Muscle layer of duodenum (tissue), 2 donors: ENCODE data around the gene STK31.
"Not testable (repeated sequence)": the region's sequence is repeated elsewhere in the genome, so short reads cannot be mapped to it uniquely, and the experiment has no call there.

Source experiments
- H3K27ac ChIP-seq: one replicate; pipeline ENCODE4 v1.7.0; 2013; ENCODE audit warnings: mild to moderate bottlenecking, low read length
- H3K27me3 ChIP-seq: one replicate; pipeline ENCODE4 v1.7.0; 2013; ENCODE audit warnings: low read depth, mild to moderate bottlenecking, control low read depth, low read length
- H3K36me3 ChIP-seq, 2 donors: one replicate each; pipeline ENCODE4 v1.7.0; 2013; ENCODE audit warnings: low read length in 2 of 2, control low read depth in 1 of 2, mild to moderate bottlenecking in 1 of 2; ENCODE audit not compliant: insufficient read depth in 2 of 2, control insufficient read depth in 1 of 2
- H3K4me1 ChIP-seq, 2 donors: one replicate each; pipeline ENCODE4 v1.7.0; 2013; ENCODE audit warnings: low read length in 2 of 2, mild to moderate bottlenecking in 2 of 2, control low read depth in 1 of 2, moderate library complexity in 1 of 2; ENCODE audit not compliant: insufficient read depth in 2 of 2, control insufficient read depth in 1 of 2
- H3K4me3 ChIP-seq, 2 donors: one replicate each; pipeline ENCODE4 v1.7.0; 2013; ENCODE audit warnings: low read length in 2 of 2, low read depth in 1 of 2, mild to moderate bottlenecking in 1 of 2
- H3K9me3 ChIP-seq, 2 donors: one replicate each; pipeline ENCODE4 v1.7.0; 2013; ENCODE audit warnings: low read length in 2 of 2, control low read depth in 1 of 2, mild to moderate bottlenecking in 1 of 2; ENCODE audit not compliant: control insufficient read depth in 1 of 2
- donor health status: healthy.

The STK31 gene

GRCh38 chr7:23811540-23811939, 101.5 kb downstream of the STK31 start:
- Histone ChIP-seq H3K27ac (no peak overlapping the region), H3K4me3 (no peak overlapping the region), H3K27me3 (no peaks in the 10 kb centered on the region), H3K9me3 (peaks cover 12 to 19% of the 10 kb centered on the region in 2 donors), H3K4me1 (no peaks in the 10 kb centered on the region), H3K36me3 (no peaks in the 10 kb centered on the region)

GRCh38 chr7:23828125-23828524, 118.1 kb downstream of the STK31 start:
- H3K4me3 ChIP-seq, H3K4me1 ChIP-seq, H3K36me3 ChIP-seq, H3K27me3 ChIP-seq, H3K27ac ChIP-seq: not testable (repeated sequence)
- H3K9me3 ChIP-seq: peaks cover 0 to 13% of the 10 kb centered on the region in 2 donors

GRCh38 chr7:23832733-23833132, 122.7 kb downstream of the STK31 start:
- not testable (repeated sequence) for H3K27ac ChIP-seq, H3K4me3 ChIP-seq, H3K4me1 ChIP-seq, H3K27me3 ChIP-seq, H3K36me3 ChIP-seq
- peaks cover 0 to 32% of the 10 kb centered on the region in 2 donors for H3K9me3 ChIP-seq

- H3K9me3 ChIP-seq: peaks cover 0 to 38% of the 10 kb centered on the region in 2 donors
- H3K4me3 ChIP-seq: no peak overlapping the region
- H3K27me3 ChIP-seq: no peaks in the 10 kb centered on the region
- H3K4me1 ChIP-seq: no peaks in the 10 kb centered on the region
- H3K36me3 ChIP-seq: no peaks in the 10 kb centered on the region
- H3K27ac ChIP-seq: no peak overlapping the region
These were observed 123.4 kb downstream of the STK31 start for GRCh38 chr7:23833405-23833804.

DNA sequence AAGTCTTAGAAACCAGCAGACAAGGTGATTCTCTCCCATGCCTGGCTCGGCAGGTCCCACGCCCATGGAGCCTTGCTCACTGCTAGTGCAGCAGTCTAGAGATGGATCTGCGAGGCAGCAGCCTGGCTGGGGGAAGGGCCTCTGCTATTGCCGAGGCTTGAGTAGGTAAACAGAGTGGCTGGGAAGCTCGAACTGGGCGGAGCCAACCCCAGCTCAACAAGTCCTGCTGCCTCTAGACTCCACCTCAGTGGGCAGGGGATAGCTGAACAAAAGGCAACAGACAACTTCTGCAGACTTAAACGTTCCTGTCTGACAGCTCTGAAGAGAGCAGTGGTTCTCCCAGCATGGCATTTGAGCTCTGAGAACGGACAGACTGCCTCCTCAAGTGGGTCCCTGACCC, 134.8 kb downstream of the STK31 start:
- not testable (repeated sequence) for H3K36me3 ChIP-seq, H3K4me1 ChIP-seq, H3K4me3 ChIP-seq, H3K27ac ChIP-seq, H3K27me3 ChIP-seq
- peaks cover 0 to 15% of the 10 kb centered on the region in 2 donors for H3K9me3 ChIP-seq

DNA sequence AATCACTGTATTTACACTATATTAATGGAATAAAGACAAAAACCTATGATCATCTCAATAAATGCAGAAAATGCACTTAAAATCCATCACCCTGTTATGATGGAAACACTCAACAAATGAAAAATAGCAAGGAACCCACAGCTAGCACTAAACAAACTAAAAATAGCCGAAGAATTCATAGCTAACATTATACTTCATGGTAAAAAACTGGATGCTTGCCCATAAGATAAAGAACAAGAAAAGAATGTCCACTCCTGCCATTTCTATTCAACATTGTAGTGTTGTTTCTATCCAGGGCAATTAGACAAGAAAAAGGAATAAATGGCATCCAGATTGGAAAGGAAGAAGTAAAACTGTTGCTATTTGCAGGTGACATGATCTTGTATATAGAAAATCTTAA, 142.1 kb downstream of the STK31 start:
- Histone ChIP-seq H3K27ac (no peak overlapping the region), H3K4me3 (no peak overlapping the region), H3K4me1 (no peaks in the 10 kb centered on the region), H3K9me3 (peaks cover 0 to 10% of the 10 kb centered on the region in 2 donors), H3K36me3 (no peaks in the 10 kb centered on the region), H3K27me3 (no peaks in the 10 kb centered on the region)

GRCh38 chr7:23852988-23853387, 143.0 kb downstream of the STK31 start:
- no peak overlapping the region for H3K4me3 ChIP-seq
- H3K27me3 ChIP-seq: no peaks in the 10 kb centered on the region
- H3K9me3 ChIP-seq: peaks cover 0 to 10% of the 10 kb centered on the region in 2 donors
- H3K27ac ChIP-seq: no peak overlapping the region
- no peaks in the 10 kb centered on the region for H3K36me3 ChIP-seq
- H3K4me1 ChIP-seq: no peaks in the 10 kb centered on the region

- Histone ChIP-seq H3K27me3 (no peaks in the 10 kb centered on the region), H3K36me3 (no peaks in the 10 kb centered on the region), H3K9me3 (no peaks in the 10 kb centered on the region), H3K27ac (no peak overlapping the region), H3K4me1 (no peaks in the 10 kb centered on the region), H3K4me3 (no peak overlapping the region)
These were observed 153.3 kb downstream of the STK31 start for GRCh38 chr7:23863209-23863787.

GRCh38 chr7:23864973-23865372, 155.0 kb downstream of the STK31 start:
- Histone ChIP-seq H3K4me3 (no peak overlapping the region), H3K9me3 (no peaks in the 10 kb centered on the region), H3K27me3 (no peaks in the 10 kb centered on the region), H3K27ac (no peak overlapping the region), H3K36me3 (no peaks in the 10 kb centered on the region), H3K4me1 (no peaks in the 10 kb centered on the region)

DNA sequence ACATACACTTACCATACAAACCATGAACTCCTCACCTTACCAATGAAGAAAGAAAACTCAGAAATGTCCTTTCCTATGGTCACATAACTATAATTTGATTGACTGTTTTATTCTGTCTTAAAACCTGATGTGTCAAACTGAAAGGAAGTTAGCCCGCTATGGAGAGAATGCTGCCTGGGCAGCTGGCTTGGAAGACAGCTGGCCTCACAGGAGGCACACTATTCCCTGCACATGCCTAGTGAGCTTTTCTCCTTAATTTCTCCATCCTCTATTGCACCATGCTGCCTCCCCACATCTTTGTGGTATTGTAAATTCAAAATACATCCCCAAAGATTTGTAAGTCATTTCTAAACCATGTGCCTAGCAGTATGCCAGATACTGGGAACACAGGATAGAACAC, 163.3 kb downstream of the STK31 start:
- Histone ChIP-seq H3K27ac (no peak overlapping the region), H3K27me3 (no peaks in the 10 kb centered on the region), H3K4me3 (no peak overlapping the region), H3K36me3 (no peaks in the 10 kb centered on the region), H3K4me1 (no peaks in the 10 kb centered on the region), H3K9me3 (no peaks in the 10 kb centered on the region)

- not testable (repeated sequence) for H3K9me3 ChIP-seq, H3K4me3 ChIP-seq, H3K36me3 ChIP-seq, H3K4me1 ChIP-seq, H3K27me3 ChIP-seq, H3K27ac ChIP-seq
These were observed 166.5 kb downstream of the STK31 start for GRCh38 chr7:23876526-23876925.
